ENCODE results near the gene ENG. TPM values are rescaled to one million over a fixed set of nuclear protein-coding genes. Genes with fewer than 3 reads are reported as not detected.

Gene ENG
- total RNA-seq, 4 donors from 2014 or later: 7.2 to 32.8 (median 18.0) TPM

- H3K27ac ChIP-seq: peak overlapping the region in 2 of 4 donors; percentile 22 to 82
- H3K4me1 ChIP-seq: peaks cover 15 to 51% (median 34%) of the 10 kb centered on the region in 3 donors
- no peak for DNase-seq
Observed at GRCh38 chr9:127826253-127826913, 28.1 kb downstream of the ENG start.

GRCh38 chr9:127825319-127826051 lies 29.0 kb downstream of the ENG start:
- WGBS, 2 donors: 38 to 70% methylated on average over 7 to 38 of the region's 42 CpGs
- H3K9me3 ChIP-seq: no peaks in the 10 kb centered on the region
- intact Hi-C loops (cut with DNase I): no loop called here
- peaks cover 3 to 36% (median 4%) of the 10 kb centered on the region in 3 donors for H3K36me3 ChIP-seq
- peak overlapping the region in 1 of 4 donors; percentile 18 for H3K27ac ChIP-seq
- peaks cover 0 to 15% (median 0%) of the 10 kb centered on the region in 4 donors for H3K27me3 ChIP-seq
- no peak for TF ChIP-seq POLR2A (IDR thresholded peaks at IDR 0.05)
- TF ChIP-seq CTCF (IDR thresholded peaks at IDR 0.05): peak in 5 of 6 experiments; percentile 11 to 44 (median 18)
- DNase-seq: no peak
- peak overlapping the region in 1 of 4 donors; percentile 12 for H3K4me3 ChIP-seq
- H3K4me1 ChIP-seq: peaks cover 15 to 51% (median 34%) of the 10 kb centered on the region in 3 donors

More at GRCh38 chr9:127826253-127826913, 28.1 kb downstream of the ENG start:
- Histone ChIP-seq H3K9me3 (no peaks in the 10 kb centered on the region), H3K27me3 (peaks cover 0 to 15% (median 0%) of the 10 kb centered on the region in 4 donors), H3K36me3 (peaks cover 3 to 27% (median 4%) of the 10 kb centered on the region in 3 donors), H3K4me3 (no peak overlapping the region)
- WGBS, 2 donors: 55 to 71% methylated on average over 4 to 6 of the region's 7 CpGs
- TF ChIP-seq CTCF (IDR thresholded peaks at IDR 0.05) (no peak), POLR2A (IDR thresholded peaks at IDR 0.05) (no peak)
- intact Hi-C loops (cut with DNase I): no loop called here

- WGBS, 2 donors: 66 to 68% methylated on average over 4 of the region's 4 CpGs
- no peak for DNase-seq
- intact Hi-C loops (cut with DNase I): no loop called here
- H3K27ac ChIP-seq: no peak overlapping the region
- H3K4me3 ChIP-seq: no peak overlapping the region
- TF ChIP-seq CTCF (IDR thresholded peaks at IDR 0.05): no peak
- TF ChIP-seq POLR2A (IDR thresholded peaks at IDR 0.05): no peak
- H3K36me3 ChIP-seq: peaks cover 3 to 70% (median 13%) of the 10 kb centered on the region in 3 donors
- no peaks in the 10 kb centered on the region for H3K9me3 ChIP-seq
- peaks cover 0 to 15% (median 0%) of the 10 kb centered on the region in 4 donors for H3K27me3 ChIP-seq
- peaks cover 6 to 22% (median 8%) of the 10 kb centered on the region in 3 donors for H3K4me1 ChIP-seq
Observed at GRCh38 chr9:127822108-127822507, 32.4 kb downstream of the ENG start.

DNA sequence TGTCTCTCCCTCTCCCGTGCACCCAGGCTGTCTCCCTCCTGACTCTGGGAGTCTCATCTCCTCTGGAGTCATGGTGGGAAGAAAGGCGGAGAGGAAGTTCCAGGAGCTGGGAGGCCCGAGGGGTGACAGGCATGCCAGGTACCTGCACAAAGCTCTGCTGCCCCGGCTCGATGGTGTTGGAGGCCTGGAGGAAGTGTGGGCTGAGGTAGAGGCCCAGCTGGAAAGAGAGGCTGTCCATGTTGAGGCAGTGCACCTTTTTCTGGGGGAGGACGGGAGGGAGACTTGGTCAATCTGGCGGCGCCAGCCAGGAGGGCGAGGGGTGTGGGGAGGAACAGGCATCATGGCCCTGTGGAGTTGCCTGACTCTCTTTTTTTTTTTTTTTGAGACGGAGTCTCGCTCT lies 35.9 kb downstream of the ENG start:
- Histone ChIP-seq H3K4me1 (no peaks in the 10 kb centered on the region), H3K4me3 (no peak overlapping the region), H3K27me3 (no peaks in the 10 kb centered on the region), H3K9me3 (no peaks in the 10 kb centered on the region), H3K36me3 (peaks cover 14 to 79% (median 19%) of the 10 kb centered on the region in 3 donors), H3K27ac (no peak overlapping the region)
- 87 to 89% methylated on average over 6 to 9 of the region's 11 CpGs for WGBS, 2 donors
- no peak for TF ChIP-seq POLR2A (IDR thresholded peaks at IDR 0.05)
- TF ChIP-seq CTCF (IDR thresholded peaks at IDR 0.05): no peak
- DNase-seq: no peak
- intact Hi-C loops (cut with DNase I): no loop called here

- Histone ChIP-seq H3K27ac (no peak overlapping the region), H3K27me3 (no peaks in the 10 kb centered on the region), H3K4me3 (no peak overlapping the region), H3K4me1 (no peaks in the 10 kb centered on the region), H3K9me3 (no peaks in the 10 kb centered on the region), H3K36me3 (peaks cover 21 to 86% (median 24%) of the 10 kb centered on the region in 3 donors)
- no peak for DNase-seq
- TF ChIP-seq POLR2A (IDR thresholded peaks at IDR 0.05) (no peak), CTCF (IDR thresholded peaks at IDR 0.05) (no peak)
- WGBS, 2 donors: 89 to 92% methylated on average over 3 to 5 of the region's 17 CpGs
- intact Hi-C loops (cut with DNase I): no loop called here
Observed at GRCh38 chr9:127817881-127818434, 36.5 kb downstream of the ENG start.

Measured in esophagus squamous epithelium (tissue), 5 donors.